ENCODE measurements around the gene TEPSIN. TPM values are rescaled to one million over a fixed set of nuclear protein-coding genes. Genes with fewer than 3 reads are reported as not detected.
A peak's percentile ranks its signal among the peaks of the same experiment; 100 is the strongest.

Gene TEPSIN
- total RNA-seq, 1 experiment from 2014 or later: 38.8 TPM

DNA sequence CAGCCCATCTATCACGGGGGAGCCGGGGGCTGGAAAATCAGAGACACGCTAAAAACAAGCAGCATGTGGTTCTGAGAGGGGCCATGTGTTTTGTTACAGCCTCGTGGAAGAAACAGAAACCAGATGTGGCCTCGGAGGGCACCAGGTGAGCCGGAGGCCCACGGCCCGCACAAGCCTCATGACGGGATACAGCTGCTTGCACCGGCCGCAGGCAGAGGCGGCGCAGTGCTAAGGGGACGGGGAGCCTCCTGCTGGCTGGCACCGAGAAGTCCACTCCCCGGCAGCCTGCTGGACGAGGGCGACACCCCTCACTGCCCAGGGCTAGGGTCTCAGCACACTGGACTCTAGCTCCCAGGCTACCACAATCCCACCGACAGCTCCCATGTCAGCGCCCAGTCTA, 19.4 kb upstream of the TEPSIN start:
- no peak overlapping the region for H2BK12ac ChIP-seq (ENCODE audit: insufficient read length, low read depth, low read length)
- H3K9ac ChIP-seq (ENCODE audit: extremely low read depth, insufficient read length, low read length): no peak overlapping the region
- H3K27me3 ChIP-seq (ENCODE audit: insufficient read depth, low read length): no peaks in the 10 kb centered on the region
- no peaks in the 10 kb centered on the region for H3K4me1 ChIP-seq (ENCODE audit: insufficient read depth, low read length)
- H3K27ac ChIP-seq (ENCODE audit: insufficient read length, low read depth, low read length): no peak overlapping the region
- H3K79me1 ChIP-seq (ENCODE audit: insufficient read depth, low read depth, low read length, poor library complexity, severe bottlenecking): no peaks in the 10 kb centered on the region
- H3K14ac ChIP-seq (ENCODE audit: insufficient read depth, low read length): no peak overlapping the region
- H3K27me3 Mint-ChIP-seq (ENCODE audit: low read depth): no peaks in the 10 kb centered on the region
- H3K36me3 Mint-ChIP-seq (ENCODE audit: insufficient read depth in 1 of 3, low read depth in 3 of 3): peaks cover 6 to 14% (median 10%) of the 10 kb centered on the region in 3 experiments; a peak in 6 of 7 replicates
- H2BK20ac ChIP-seq (ENCODE audit: low read depth, low read length, poor library complexity, severe bottlenecking): no peak overlapping the region
- H3K4me2 ChIP-seq (ENCODE audit: insufficient read depth, insufficient read length, low read length): no peak overlapping the region
- no peak overlapping the region for H2BK15ac ChIP-seq (ENCODE audit: low read depth, low read length)
- no peak overlapping the region for H4K5ac ChIP-seq (ENCODE audit: insufficient read length, low read depth, low read length)
- no CpG with 5 or more reads among the region's 20 CpGs for WGBS (ENCODE audit: extremely low coverage, insufficient read length, low lambda C conversion rate)
- H3K9me3 Mint-ChIP-seq: no peaks in the 10 kb centered on the region; a peak in 1 of 5 replicates
- no peak overlapping the region for H3K56ac ChIP-seq (ENCODE audit: insufficient read length, low read depth, low read length)
- H4K91ac ChIP-seq (ENCODE audit: insufficient read length, low read depth, low read length): no peak overlapping the region
- no peak overlapping the region for H2BK120ac ChIP-seq (ENCODE audit: low read depth, low read length, poor library complexity, severe bottlenecking)
- no peaks in the 10 kb centered on the region for H3K79me2 ChIP-seq (ENCODE audit: insufficient read depth, low read length)
- H2BK5ac ChIP-seq (ENCODE audit: insufficient read length, low read length): no peak overlapping the region
- H3K4me3 Mint-ChIP-seq: no peak overlapping the region
- H3K27ac Mint-ChIP-seq: no peak overlapping the region
- H3K9me3 ChIP-seq (ENCODE audit: control insufficient read depth, low read depth, low read length): no peaks in the 10 kb centered on the region
- H4K8ac ChIP-seq (replicated peaks; ENCODE audit: insufficient read length, low read depth, low read length): no peak overlapping the region
- no peaks in the 10 kb centered on the region for H4K20me1 ChIP-seq (ENCODE audit: control insufficient read depth, insufficient read depth, insufficient read length)
- H3K18ac ChIP-seq (ENCODE audit: insufficient read length, low read depth, low read length): no peak overlapping the region
- H3K4me1 Mint-ChIP-seq: peaks cover 8 to 10% of the 10 kb centered on the region in 2 experiments; a peak in 3 of 4 replicates
- no peak overlapping the region for H3T11ph ChIP-seq (ENCODE audit: low read length)
- no peak overlapping the region for H2AK5ac ChIP-seq (ENCODE audit: insufficient read length, low read length)
- no peak overlapping the region for H3K4ac ChIP-seq (ENCODE audit: low read depth, low read length)
- DNase-seq: peak; percentile 73
- TF ChIP-seq, protein P1, sequence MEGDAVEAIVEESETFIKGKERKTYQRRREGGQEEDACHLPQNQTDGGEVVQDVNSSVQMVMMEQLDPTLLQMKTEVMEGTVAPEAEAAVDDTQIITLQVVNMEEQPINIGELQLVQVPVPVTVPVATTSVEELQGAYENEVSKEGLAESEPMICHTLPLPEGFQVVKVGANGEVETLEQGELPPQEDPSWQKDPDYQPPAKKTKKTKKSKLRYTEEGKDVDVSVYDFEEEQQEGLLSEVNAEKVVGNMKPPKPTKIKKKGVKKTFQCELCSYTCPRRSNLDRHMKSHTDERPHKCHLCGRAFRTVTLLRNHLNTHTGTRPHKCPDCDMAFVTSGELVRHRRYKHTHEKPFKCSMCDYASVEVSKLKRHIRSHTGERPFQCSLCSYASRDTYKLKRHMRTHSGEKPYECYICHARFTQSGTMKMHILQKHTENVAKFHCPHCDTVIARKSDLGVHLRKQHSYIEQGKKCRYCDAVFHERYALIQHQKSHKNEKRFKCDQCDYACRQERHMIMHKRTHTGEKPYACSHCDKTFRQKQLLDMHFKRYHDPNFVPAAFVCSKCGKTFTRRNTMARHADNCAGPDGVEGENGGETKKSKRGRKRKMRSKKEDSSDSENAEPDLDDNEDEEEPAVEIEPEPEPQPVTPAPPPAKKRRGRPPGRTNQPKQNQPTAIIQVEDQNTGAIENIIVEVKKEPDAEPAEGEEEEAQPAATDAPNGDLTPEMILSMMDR (conservative IDR thresholded peaks at IDR 0.05): peak; percentile 42
- no peak overlapping the region for H3K23ac ChIP-seq (ENCODE audit: insufficient read length, low read depth, low read length)
- no peak overlapping the region for H2AFZ ChIP-seq (ENCODE audit: low read length)
- H3K23me2 ChIP-seq (ENCODE audit: insufficient read length, low read depth, low read length, poor library complexity, severe bottlenecking): no peaks in the 10 kb centered on the region
